Omental fat pad (tissue), 4 donors: ENCODE data around the gene STAT5B. TPM values are rescaled to one million over a fixed set of nuclear protein-coding genes. Genes with fewer than 3 reads are reported as not detected.
"Not testable (repeated sequence)": the region's sequence is repeated elsewhere in the genome, so short reads cannot be mapped to it uniquely, and the experiment has no call there.

Source experiments
- ATAC-seq: fragments of 150-250 bp; one replicate; pipeline ENCODE4 v1.9.1; 2016; ENCODE audit warnings: mild to moderate bottlenecking, moderate library complexity; ENCODE audit not compliant: low FRiP score
- DNase-seq: peaks from one replicate; pipeline ENCODE4 v3.0.0-alpha.2; 2019; ENCODE audit warnings: low spot score
- CTCF ChIP-seq, 3 donors: fragments of 450-650 bp; IDR thresholded peaks; one replicate each; pipeline ENCODE4 v1.5.1; 2016 to 2017; ENCODE audit warnings: antibody characterized with exemption in 3 of 3, mild to moderate bottlenecking in 3 of 3, moderate library complexity in 2 of 3
- total RNA-seq, 4 donors: library from RNA; depleted of rRNA; stranded (reverse); fragments of >200 nt; gene quantifications; one replicate each; pipeline ENCODE4 v1.1.0, GENCODE V29; 2016

Gene STAT5B
- total RNA-seq, 4 donors from 2014 or later, result 66.6 to 130 (median 111) TPM

GRCh38 chr17:42190491-42191274 lies 85.5 kb downstream of the STAT5B start:
- TF ChIP-seq CTCF (IDR thresholded peaks at IDR 0.05), result no peak
- DNase-seq (no peak), ATAC-seq (no peak)

GRCh38 chr17:42189651-42189965 lies 86.6 kb downstream of the STAT5B start:
- no peak for TF ChIP-seq CTCF (IDR thresholded peaks at IDR 0.05)
- DNase-seq, result no peak
- no peak for ATAC-seq

- no peak for ATAC-seq
These were observed 87.2 kb downstream of the STAT5B start for GRCh38 chr17:42188749-42189650.

GRCh38 chr17:42187833-42188232 lies 88.4 kb downstream of the STAT5B start:
- DNase-seq (no peak), ATAC-seq (no peak)
- no peak for TF ChIP-seq CTCF (IDR thresholded peaks at IDR 0.05)

More at GRCh38 chr17:42188749-42189650, 87.2 kb downstream of the STAT5B start:
- TF ChIP-seq CTCF (IDR thresholded peaks at IDR 0.05), result no peak
- DNase-seq, result no peak

- ATAC-seq, DNase-seq: not testable (repeated sequence)
These were observed 90.0 kb downstream of the STAT5B start for GRCh38 chr17:42186191-42186590.

GRCh38 chr17:42185621-42185930 lies 90.6 kb downstream of the STAT5B start:
- ATAC-seq, result no peak
- DNase-seq, result no peak
- TF ChIP-seq CTCF (IDR thresholded peaks at IDR 0.05), result no peak

- no peak for ATAC-seq
These were observed 91.2 kb downstream of the STAT5B start, which contains the start of gene HCRT for GRCh38 chr17:42184713-42185620. TSS of gene HCRT (minus strand) at chr17:42185452. CDS start at chr17:42185365, 87 bp downstream.

More at GRCh38 chr17:42184713-42185620, 91.2 kb downstream of the STAT5B start, which contains the start of gene HCRT:
- DNase-seq, result no peak
- TF ChIP-seq CTCF (IDR thresholded peaks at IDR 0.05), result no peak
